Measurements from ENCODE around the gene SEZ6L2.

SEZ6L2 gene

DNA sequence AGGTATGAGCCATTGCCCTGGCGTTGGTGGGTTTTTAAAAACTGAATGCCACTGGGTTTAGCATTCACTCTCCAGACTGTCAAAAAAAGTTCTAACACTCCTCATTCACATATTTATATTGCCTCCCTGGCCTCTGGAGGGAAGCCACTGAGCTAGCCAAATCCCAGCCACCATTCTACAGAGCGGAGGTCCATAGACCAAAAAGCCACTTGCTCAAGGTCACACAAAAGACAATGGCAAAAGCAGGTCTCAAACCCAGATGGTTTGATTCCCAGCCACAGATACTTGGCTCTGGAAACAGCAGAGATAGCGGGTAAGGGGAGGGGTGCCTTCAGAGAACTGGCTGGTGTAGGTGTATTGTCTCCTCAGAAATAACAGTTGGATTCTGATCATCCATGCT lies 18.3 kb downstream of the SEZ6L2 start:
- H3K4me3 ChIP-seq (ENCODE audit: low read depth, low read length) = no peak overlapping the region
- TF ChIP-seq, protein P1, sequence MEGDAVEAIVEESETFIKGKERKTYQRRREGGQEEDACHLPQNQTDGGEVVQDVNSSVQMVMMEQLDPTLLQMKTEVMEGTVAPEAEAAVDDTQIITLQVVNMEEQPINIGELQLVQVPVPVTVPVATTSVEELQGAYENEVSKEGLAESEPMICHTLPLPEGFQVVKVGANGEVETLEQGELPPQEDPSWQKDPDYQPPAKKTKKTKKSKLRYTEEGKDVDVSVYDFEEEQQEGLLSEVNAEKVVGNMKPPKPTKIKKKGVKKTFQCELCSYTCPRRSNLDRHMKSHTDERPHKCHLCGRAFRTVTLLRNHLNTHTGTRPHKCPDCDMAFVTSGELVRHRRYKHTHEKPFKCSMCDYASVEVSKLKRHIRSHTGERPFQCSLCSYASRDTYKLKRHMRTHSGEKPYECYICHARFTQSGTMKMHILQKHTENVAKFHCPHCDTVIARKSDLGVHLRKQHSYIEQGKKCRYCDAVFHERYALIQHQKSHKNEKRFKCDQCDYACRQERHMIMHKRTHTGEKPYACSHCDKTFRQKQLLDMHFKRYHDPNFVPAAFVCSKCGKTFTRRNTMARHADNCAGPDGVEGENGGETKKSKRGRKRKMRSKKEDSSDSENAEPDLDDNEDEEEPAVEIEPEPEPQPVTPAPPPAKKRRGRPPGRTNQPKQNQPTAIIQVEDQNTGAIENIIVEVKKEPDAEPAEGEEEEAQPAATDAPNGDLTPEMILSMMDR (IDR thresholded peaks at IDR 0.05; ENCODE audit: insufficient read depth, low read depth, low read length, missing control alignments) = no peak
- DNase-seq (ENCODE audit: low read depth) = no peak

DNA sequence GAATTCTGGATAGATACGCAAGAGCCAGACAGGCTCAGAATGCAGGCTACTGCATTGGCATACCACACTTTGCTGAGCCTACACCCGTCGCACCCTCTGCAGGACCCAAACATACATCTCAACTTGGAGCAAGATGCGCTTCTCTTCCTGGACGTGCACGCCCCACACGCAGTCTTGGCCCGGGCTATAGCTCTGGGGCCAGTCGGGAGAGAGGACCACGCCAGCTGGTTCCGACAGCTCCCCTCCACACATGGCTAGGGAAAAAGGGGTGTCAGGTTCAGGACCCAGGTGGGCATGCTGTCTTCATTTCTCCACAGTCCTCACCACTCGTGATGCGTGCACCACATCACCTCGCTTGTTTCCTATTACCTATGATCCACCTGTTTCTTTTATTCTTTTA lies 21.2 kb downstream of the SEZ6L2 start:
- TF ChIP-seq, protein P1 (IDR thresholded peaks at IDR 0.05; ENCODE audit: insufficient read depth, low read depth, low read length, missing control alignments) = no peak
- no peak overlapping the region for H3K4me3 ChIP-seq (ENCODE audit: low read depth, low read length)
- DNase-seq (ENCODE audit: low read depth) = no peak

DNA sequence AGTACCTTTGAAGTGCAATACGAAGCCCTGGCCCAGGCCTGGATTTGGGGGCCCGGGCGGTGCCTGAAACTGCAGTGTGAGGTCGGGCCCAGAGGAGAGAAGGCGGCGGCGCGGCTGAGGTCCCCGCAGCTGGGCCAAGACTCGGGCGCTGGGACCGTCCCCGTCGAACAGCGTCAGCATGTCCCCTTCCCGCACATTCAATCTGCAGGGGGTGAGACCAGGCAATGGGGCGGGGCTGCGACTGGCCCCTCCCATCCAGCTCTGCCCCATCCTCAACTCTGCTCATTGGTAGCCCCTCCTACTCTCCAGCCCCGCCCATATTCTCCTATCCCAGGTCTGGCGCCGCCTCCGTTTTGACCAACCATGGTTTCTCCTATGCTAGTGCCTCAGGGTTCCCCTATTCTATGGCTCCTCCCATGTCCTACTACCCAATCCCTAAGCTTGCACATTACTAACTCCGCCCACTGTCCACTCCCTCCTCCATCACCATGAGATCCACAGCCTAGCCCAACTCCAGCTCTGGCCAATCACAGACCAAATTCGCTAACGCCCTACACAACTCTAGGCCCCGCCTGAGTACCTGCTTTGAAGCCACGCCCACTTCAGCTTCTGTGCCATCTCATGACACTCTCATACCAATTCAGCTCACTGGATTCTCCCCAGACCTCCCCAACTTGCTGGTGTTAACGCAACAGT lies 21.9 kb downstream of the SEZ6L2 start:
- TF ChIP-seq, protein P1 (IDR thresholded peaks at IDR 0.05; ENCODE audit: insufficient read depth, low read depth, low read length, missing control alignments) = no peak
- peak; percentile 76 for DNase-seq (ENCODE audit: low read depth)

DNA sequence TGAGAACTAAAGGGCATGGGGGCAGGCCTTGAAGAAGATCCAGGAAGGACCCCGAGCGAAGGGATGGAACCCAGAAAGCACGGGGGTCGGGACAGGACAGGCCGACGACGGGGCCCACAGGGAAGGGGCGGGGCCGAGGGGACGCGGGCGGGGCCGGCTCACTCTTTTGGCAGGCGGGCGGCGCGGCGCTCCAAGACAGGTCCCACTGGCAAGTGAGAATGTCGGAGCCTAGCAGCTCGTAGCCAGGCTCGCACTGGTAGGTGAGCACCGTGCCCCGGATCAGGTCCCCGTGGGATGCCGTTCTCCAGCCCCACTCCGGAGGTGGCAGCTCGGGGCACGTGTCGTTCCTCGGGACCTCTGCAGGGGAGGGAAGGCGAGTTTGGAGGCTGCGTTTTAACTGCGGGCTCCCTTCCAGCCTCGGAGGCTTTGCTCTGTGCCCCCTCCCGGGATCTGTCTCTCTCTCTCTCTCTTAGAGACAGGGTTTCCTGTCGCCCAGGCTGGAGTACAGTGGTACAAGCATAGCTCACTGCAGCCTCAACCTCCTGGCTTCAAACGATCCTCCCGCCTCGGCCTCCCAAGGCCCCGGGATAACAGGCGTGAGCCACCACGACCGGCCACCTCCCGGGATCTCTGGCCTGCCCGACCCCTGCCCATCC lies 22.6 kb downstream of the SEZ6L2 start:
- TF ChIP-seq, protein P1 (IDR thresholded peaks at IDR 0.05; ENCODE audit: insufficient read depth, low read depth, low read length, missing control alignments) = no peak
- DNase-seq (ENCODE audit: low read depth) = no peak
- no peak overlapping the region for H3K4me3 ChIP-seq (ENCODE audit: low read depth, low read length)

More for the DNA sequence above, 21.9 kb downstream of the SEZ6L2 start:
- H3K4me3 ChIP-seq (ENCODE audit: low read depth, low read length) = no peak overlapping the region

DNA sequence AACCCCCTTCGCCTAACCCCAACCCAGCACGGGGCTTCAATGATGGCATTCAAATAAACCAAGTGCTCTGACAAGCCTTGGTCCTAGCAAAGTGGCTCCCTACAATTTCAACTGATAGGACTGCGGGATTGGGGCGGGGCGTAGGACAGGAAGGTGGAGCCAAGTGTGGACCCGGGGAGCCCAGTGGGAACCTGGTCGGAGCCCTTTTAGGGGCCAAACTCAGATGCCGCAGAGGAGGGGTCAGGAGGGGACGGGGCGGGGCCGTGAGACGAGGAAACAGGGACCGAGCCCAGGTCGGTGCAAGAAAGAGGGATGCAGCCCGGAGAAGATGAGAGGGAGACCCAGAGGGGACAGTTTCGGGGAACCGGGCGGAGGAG lies 23.1 kb downstream of the SEZ6L2 start:
- no peak overlapping the region for H3K4me3 ChIP-seq (ENCODE audit: low read depth, low read length)
- no peak for DNase-seq (ENCODE audit: low read depth)
- TF ChIP-seq, protein P1 (IDR thresholded peaks at IDR 0.05; ENCODE audit: insufficient read depth, low read depth, low read length, missing control alignments) = no peak

DNA sequence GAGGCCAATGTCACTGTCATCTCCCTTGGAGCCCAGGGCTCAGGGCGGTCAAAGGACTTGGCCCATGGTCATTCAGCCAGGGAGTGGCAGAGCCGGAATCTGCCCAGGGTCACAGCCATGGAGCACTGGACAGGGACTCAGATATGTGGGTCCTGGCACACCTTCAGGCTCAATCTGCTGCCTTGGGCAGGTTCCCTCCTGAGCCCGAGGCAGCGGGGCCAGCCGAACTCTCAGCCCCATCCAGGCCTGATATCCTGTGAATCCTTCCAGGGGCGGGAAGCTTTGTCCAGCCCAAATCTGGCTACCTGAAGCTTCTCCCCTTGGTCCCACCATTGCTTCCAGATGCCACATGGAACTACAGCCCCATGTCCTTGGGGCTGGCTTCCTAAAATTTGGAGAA lies 24.1 kb downstream of the SEZ6L2 start:
- no peak for DNase-seq (ENCODE audit: low read depth)
- H3K4me3 ChIP-seq (ENCODE audit: low read depth, low read length) = no peak overlapping the region
- TF ChIP-seq, protein P1 (IDR thresholded peaks at IDR 0.05; ENCODE audit: insufficient read depth, low read depth, low read length, missing control alignments) = no peak
